GM12873 (cell line): ENCODE results near the gene SOWAHD.

ENCODE experiments used
- TF ChIP-seq, protein P1 (sequence below): IDR thresholded peaks from 2 replicates; pipeline ENCODE4 v1.5.1; 2012; ENCODE audit warnings: low read depth, mild to moderate bottlenecking, moderate library complexity, low read length, control low read depth; ENCODE audit not compliant: insufficient read depth; ENCODE audit errors: missing control alignments

SOWAHD gene

GRCh38 chrX:119729408-119730201 lies 28.8 kb upstream of the SOWAHD start:
- TF ChIP-seq, protein P1, sequence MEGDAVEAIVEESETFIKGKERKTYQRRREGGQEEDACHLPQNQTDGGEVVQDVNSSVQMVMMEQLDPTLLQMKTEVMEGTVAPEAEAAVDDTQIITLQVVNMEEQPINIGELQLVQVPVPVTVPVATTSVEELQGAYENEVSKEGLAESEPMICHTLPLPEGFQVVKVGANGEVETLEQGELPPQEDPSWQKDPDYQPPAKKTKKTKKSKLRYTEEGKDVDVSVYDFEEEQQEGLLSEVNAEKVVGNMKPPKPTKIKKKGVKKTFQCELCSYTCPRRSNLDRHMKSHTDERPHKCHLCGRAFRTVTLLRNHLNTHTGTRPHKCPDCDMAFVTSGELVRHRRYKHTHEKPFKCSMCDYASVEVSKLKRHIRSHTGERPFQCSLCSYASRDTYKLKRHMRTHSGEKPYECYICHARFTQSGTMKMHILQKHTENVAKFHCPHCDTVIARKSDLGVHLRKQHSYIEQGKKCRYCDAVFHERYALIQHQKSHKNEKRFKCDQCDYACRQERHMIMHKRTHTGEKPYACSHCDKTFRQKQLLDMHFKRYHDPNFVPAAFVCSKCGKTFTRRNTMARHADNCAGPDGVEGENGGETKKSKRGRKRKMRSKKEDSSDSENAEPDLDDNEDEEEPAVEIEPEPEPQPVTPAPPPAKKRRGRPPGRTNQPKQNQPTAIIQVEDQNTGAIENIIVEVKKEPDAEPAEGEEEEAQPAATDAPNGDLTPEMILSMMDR: peak; percentile 72

DNA sequence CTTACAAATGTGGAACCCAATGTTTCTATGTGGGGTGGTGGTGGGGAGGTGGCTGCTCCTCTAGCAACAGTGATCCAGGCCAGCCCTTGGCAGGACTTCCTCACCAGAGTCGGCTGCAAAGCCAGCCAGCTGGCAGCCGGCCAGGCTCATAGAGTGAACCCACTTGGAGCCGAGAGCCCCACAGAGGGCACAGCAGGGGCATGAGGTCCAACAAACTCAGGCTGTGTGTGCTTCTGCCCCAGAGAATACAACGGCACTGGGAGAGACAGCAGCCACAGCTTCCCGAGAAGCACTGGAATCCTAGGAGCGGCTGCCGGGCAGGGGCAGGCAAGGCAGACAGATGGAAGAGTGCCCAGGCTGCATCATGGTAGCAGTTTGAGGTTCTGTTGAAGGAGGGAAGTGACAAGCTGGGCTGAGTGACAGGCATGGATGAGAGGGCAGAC lies 23.5 kb upstream of the SOWAHD start:
- TF ChIP-seq, protein P1: no peak

- TF ChIP-seq, protein P1: no peak
Measured at GRCh38 chrX:119735467-119735866, 22.9 kb upstream of the SOWAHD start.

GRCh38 chrX:119736206-119736764 lies 22.1 kb upstream of the SOWAHD start:
- TF ChIP-seq, protein P1: no peak

GRCh38 chrX:119738742-119739141 lies 19.6 kb upstream of the SOWAHD start:
- TF ChIP-seq, protein P1: no peak

DNA sequence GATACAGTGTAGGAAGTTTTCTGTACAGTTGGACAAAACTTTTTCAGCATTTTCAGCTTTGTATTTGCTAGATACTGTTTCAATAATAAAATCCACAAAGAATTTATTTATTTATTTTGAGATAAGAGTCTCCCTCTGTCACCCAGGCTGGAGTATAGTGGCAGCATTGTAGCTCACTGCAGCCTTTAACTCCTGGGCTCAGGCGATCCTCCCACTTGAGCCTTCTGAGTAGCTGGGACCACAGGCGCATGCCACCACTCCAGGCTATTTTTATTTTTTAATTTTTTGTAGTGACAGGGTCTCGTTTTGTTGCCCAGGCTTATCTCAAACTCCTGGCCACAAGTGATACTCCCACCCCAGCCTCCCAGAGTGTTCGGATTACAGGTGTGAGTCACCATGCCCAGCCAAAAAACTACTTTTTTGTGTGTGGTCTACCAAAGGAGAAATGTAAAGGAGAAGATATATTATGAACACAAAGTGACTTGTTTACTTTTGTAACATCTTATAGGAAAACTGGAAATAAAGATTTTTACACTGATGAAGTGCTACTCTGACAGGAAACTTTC lies 13.0 kb upstream of the SOWAHD start:
- TF ChIP-seq, protein P1: no peak

DNA sequence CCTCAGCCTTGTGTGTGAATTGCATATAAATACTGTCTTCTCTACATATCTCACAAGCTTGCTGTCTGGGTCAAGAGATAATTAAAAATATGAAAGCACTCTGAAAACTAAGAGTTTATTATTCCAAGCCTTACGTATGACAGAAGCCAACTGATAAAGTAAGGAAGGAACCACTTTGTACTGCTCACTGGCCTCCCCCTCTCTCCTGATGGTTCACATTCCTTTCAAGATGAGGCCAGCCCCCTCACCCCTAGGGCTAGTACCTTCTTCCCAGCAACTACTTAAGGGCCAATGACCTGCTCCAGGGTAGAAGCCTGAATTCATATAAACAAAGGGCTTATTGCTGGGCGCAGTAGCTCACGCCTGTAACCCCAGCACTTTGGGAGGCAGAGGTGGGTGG lies 5.4 kb upstream of the SOWAHD start:
- TF ChIP-seq, protein P1: no peak
